Suprapubic skin (tissue), 3 donors: ENCODE measurements around the gene RTL10.

Experiments
- CTCF ChIP-seq, 2 donors: fragments of 200-600 bp in 1 of 2; fragments of 450-650 bp in 1 of 2; sonication (generic) in 1 of 2; IDR thresholded peaks; one replicate each; pipeline ENCODE4 v1.5.1; 2016 to 2019; ENCODE audit warnings: antibody characterized with exemption in 2 of 2, mild to moderate bottlenecking in 1 of 2, moderate library complexity in 1 of 2
- POLR2A ChIP-seq, 2 donors: fragments of 450-650 bp; IDR thresholded peaks; one replicate each; pipeline ENCODE4 v1.6.1; 2017; ENCODE audit warnings: antibody characterized with exemption in 2 of 2, mild to moderate bottlenecking in 2 of 2, moderate library complexity in 2 of 2

- no peak for TF ChIP-seq CTCF (IDR thresholded peaks at IDR 0.05)
- no peak for TF ChIP-seq POLR2A (IDR thresholded peaks at IDR 0.05)
Observed at GRCh38 chr22:19809741-19810140, 44.9 kb downstream of the RTL10 start.
